ENCODE results near the gene TERB2.

The TERB2 gene

GRCh38 chr15:45027220-45027619 is 70.7 kb downstream of the TERB2 start:
- TF ChIP-seq POLR2A (IDR thresholded peaks at IDR 0.05; ENCODE audit: low read depth, low read length) = no peak
- FAIRE-seq (no peak), DNase-seq (ENCODE audit: insufficient read length, low spot score) (no peak)

Data from H54 (cell line).